NCI-H774 (cell line): ENCODE data around the gene GPR89B.
"Not testable (repeated sequence)": the region's sequence is repeated elsewhere in the genome, so short reads cannot be mapped to it uniquely, and the experiment has no call there.

Source experiments
- DNase-seq: peaks from one replicate; lab custom pipeline; 2025; lab: John Stamatoyannopoulos, UW

Gene GPR89B

GRCh38 chr1:148032690-148033089 lies 104.5 kb downstream of the GPR89B start:
- not testable (repeated sequence) for DNase-seq

- DNase-seq, result not testable (repeated sequence)
These were observed 104.9 kb downstream of the GPR89B start for GRCh38 chr1:148033147-148033546.

GRCh38 chr1:148037850-148038461 lies 109.7 kb downstream of the GPR89B start:
- not testable (repeated sequence) for DNase-seq

- peak; percentile 81 for DNase-seq
These were observed 110.5 kb downstream of the GPR89B start for GRCh38 chr1:148038462-148039333.
